HEK293 (cell line): Measurements from ENCODE around the gene ISG15.

Experiments
- CTCF ChIP-seq: fragments of 450-650 bp; formaldehyde crosslinking; IDR thresholded peaks from 2 replicates; pipeline ENCODE4 v1.5.1; 2016; ENCODE audit warnings: missing biosample characterization, missing genetic modification characterization
- REST ChIP-seq: fragments of 450-650 bp; formaldehyde crosslinking; IDR thresholded peaks from 2 replicates; pipeline ENCODE4 v1.5.1; 2016; ENCODE audit warnings: missing biosample characterization, missing genetic modification characterization
- SP2 ChIP-seq: fragments of 450-650 bp; formaldehyde crosslinking; IDR thresholded peaks from 2 replicates; pipeline ENCODE4 v1.5.1; 2016; ENCODE audit warnings: missing biosample characterization, missing genetic modification characterization
- YY1 ChIP-seq: fragments of 450-650 bp; formaldehyde crosslinking; IDR thresholded peaks from 2 replicates; pipeline ENCODE4 v1.5.1; 2018; ENCODE audit warnings: missing biosample characterization, missing genetic modification characterization
- ZNF121 ChIP-seq: fragments of 450-650 bp; formaldehyde crosslinking; IDR thresholded peaks from 2 replicates; pipeline ENCODE4 v1.5.1; 2016; ENCODE audit warnings: missing biosample characterization, missing genetic modification characterization
- ZNF214 ChIP-seq: fragments of 450-650 bp; formaldehyde crosslinking; IDR thresholded peaks from 2 replicates; pipeline ENCODE4 v1.5.1; 2017; ENCODE audit warnings: missing biosample characterization, mild to moderate bottlenecking, missing genetic modification characterization, borderline replicate concordance
- ZNF221 ChIP-seq: fragments of 450-650 bp; formaldehyde crosslinking; IDR thresholded peaks from 2 replicates; pipeline ENCODE4 v1.5.1; 2017; ENCODE audit warnings: missing biosample characterization, missing genetic modification characterization, borderline replicate concordance
- ZNF398 ChIP-seq: fragments of 450-650 bp; formaldehyde crosslinking; IDR thresholded peaks from 2 replicates; pipeline ENCODE4 v1.5.1; 2017; ENCODE audit warnings: missing biosample characterization, missing genetic modification characterization
- ZNF426 ChIP-seq: fragments of 450-650 bp; formaldehyde crosslinking; IDR thresholded peaks from 2 replicates; pipeline ENCODE4 v1.5.1; 2017; ENCODE audit warnings: missing biosample characterization, missing genetic modification characterization, mild to moderate bottlenecking, inconsistent platforms, moderate library complexity
- ZNF501 ChIP-seq: fragments of 450-650 bp; formaldehyde crosslinking; IDR thresholded peaks from 2 replicates; pipeline ENCODE4 v1.5.1; 2016; ENCODE audit warnings: missing biosample characterization, missing genetic modification characterization
- ZNF521 ChIP-seq: fragments of 450-650 bp; formaldehyde crosslinking; IDR thresholded peaks from 2 replicates; pipeline ENCODE4 v1.5.1; 2017; ENCODE audit warnings: missing biosample characterization, mild to moderate bottlenecking, missing genetic modification characterization
- ZNF544 ChIP-seq: fragments of 450-650 bp; formaldehyde crosslinking; IDR thresholded peaks from 2 replicates; pipeline ENCODE4 v1.5.0; 2017; ENCODE audit warnings: missing biosample characterization, missing genetic modification characterization
- ZNF843 ChIP-seq: fragments of 450-650 bp; formaldehyde crosslinking; IDR thresholded peaks from 2 replicates; pipeline ENCODE4 v1.5.1; 2016; ENCODE audit warnings: missing biosample characterization, missing genetic modification characterization

- no peak for TF ChIP-seq ZNF121 (tag by site-specific recombination)
- no peak for TF ChIP-seq SP2
- TF ChIP-seq ZNF214 (tag by site-specific recombination), result no peak
- no peak for TF ChIP-seq CTCF (tag by site-specific recombination)
- TF ChIP-seq REST, result no peak
- no peak for TF ChIP-seq ZNF221 (tag by site-specific recombination)
- TF ChIP-seq ZNF501 (tag by site-specific recombination), result no peak
- no peak for TF ChIP-seq ZNF398
- no peak for TF ChIP-seq YY1 (tag by site-specific recombination)
- TF ChIP-seq ZNF544 (tag by site-specific recombination), result no peak
- no peak for TF ChIP-seq ZNF843
- TF ChIP-seq ZNF521, result no peak
- TF ChIP-seq ZNF426, result no peak
Observed at GRCh38 chr1:997713-997992, 15.6 kb upstream of the ISG15 start.
